Loucy (cell line): ENCODE data around the gene FREM3.

Experiments
- H2AFZ ChIP-seq: fragments of 200-600 bp; sonication (generic); 2 replicates; pipeline ENCODE4 v1.6.0; 2016; ENCODE audit warnings: antibody characterized with exemption, mild to moderate bottlenecking, low read length, moderate library complexity
- H3F3A ChIP-seq: fragments of 200-600 bp; 2 replicates; pipeline ENCODE4 v1.6.0; 2016; ENCODE audit warnings: antibody characterized with exemption, low read depth, mild to moderate bottlenecking
- H3K27me3 ChIP-seq: fragments of 200-600 bp; sonication (generic); 2 replicates; pipeline ENCODE4 v1.6.1; 2014; ENCODE audit warnings: low read length, mild to moderate bottlenecking; ENCODE audit not compliant: insufficient read depth, poor library complexity, severe bottlenecking
- H3K36me3 ChIP-seq: fragments of 200-600 bp; sonication (generic); 2 replicates; pipeline ENCODE4 v1.6.1; 2016; ENCODE audit warnings: low read length; ENCODE audit not compliant: insufficient read depth
- H3K4me1 ChIP-seq: fragments of 200-600 bp; sonication (generic); 2 replicates; pipeline ENCODE4 v1.5.1; 2014; ENCODE audit warnings: low read length, mild to moderate bottlenecking; ENCODE audit not compliant: insufficient read depth, poor library complexity, severe bottlenecking
- H3K4me2 ChIP-seq: fragments of 200-600 bp; sonication (generic); 2 replicates; pipeline ENCODE4 v1.6.0; 2014; ENCODE audit warnings: antibody characterized with exemption, low read length, low read depth, mild to moderate bottlenecking; ENCODE audit not compliant: poor library complexity, severe bottlenecking
- H3K4me3 ChIP-seq: fragments of 200-600 bp; sonication (generic); 2 replicates; pipeline ENCODE4 v1.5.1; 2014; ENCODE audit warnings: low read length, mild to moderate bottlenecking, mixed read lengths; ENCODE audit not compliant: poor library complexity, severe bottlenecking
- H3K79me2 ChIP-seq: fragments of 200-600 bp; sonication (generic); 2 replicates; pipeline ENCODE4 v1.6.1; 2014; ENCODE audit warnings: low read length; ENCODE audit not compliant: insufficient read depth
- H3K9ac ChIP-seq: fragments of 200-600 bp; sonication (generic); 2 replicates; pipeline ENCODE4 v1.6.0; 2014; ENCODE audit warnings: mild to moderate bottlenecking, low read depth, low read length, moderate library complexity; ENCODE audit not compliant: poor library complexity, severe bottlenecking
- H3K9me2 ChIP-seq: fragments of 200-600 bp; sonication (generic); replicated peaks from 2 replicates; pipeline ENCODE4 v1.6.1; 2016; ENCODE audit warnings: low read depth, low read length, mixed read lengths
- H3K9me3 ChIP-seq: fragments of 200-600 bp; sonication (generic); 2 replicates; pipeline ENCODE4 v1.6.1; 2014; ENCODE audit warnings: mild to moderate bottlenecking, antibody characterized with exemption, low read length, low read depth; ENCODE audit not compliant: insufficient read depth
- H4K20me1 ChIP-seq: fragments of 200-600 bp; sonication (generic); 2 replicates; pipeline ENCODE4 v1.6.0; 2014; ENCODE audit warnings: antibody characterized with exemption, low read length, mild to moderate bottlenecking; ENCODE audit not compliant: insufficient read depth, poor library complexity, severe bottlenecking
- CTCF ChIP-seq: fragments of 200-600 bp; sonication (generic); conservative IDR thresholded peaks from 2 replicates; pipeline ENCODE4 v1.5.1; 2014; ENCODE audit warnings: mild to moderate bottlenecking, antibody characterized with exemption, low read length
- EZH2phosphoT487 ChIP-seq: fragments of 200-600 bp; IDR thresholded peaks from 2 replicates; pipeline ENCODE4 v1.6.1; 2018; ENCODE audit warnings: antibody characterized with exemption, mild to moderate bottlenecking, moderate library complexity, borderline replicate concordance

The FREM3 gene

GRCh38 chr4:143633833-143634232 lies 66.6 kb downstream of the FREM3 start:
- H3K9me2 ChIP-seq, result no peaks in the 10 kb centered on the region
- H3K9me3 ChIP-seq, result no peaks in the 10 kb centered on the region
- H3K9ac ChIP-seq, result no peak overlapping the region
- H4K20me1 ChIP-seq, result no peaks in the 10 kb centered on the region
- H3K4me3 ChIP-seq, result no peak overlapping the region
- no peak for TF ChIP-seq CTCF
- TF ChIP-seq EZH2phosphoT487, result no peak
- no peaks in the 10 kb centered on the region for H3K4me1 ChIP-seq
- no peaks in the 10 kb centered on the region for H3K27me3 ChIP-seq
- no peaks in the 10 kb centered on the region for H3K79me2 ChIP-seq
- H3F3A ChIP-seq, result no peaks in the 10 kb centered on the region
- H3K4me2 ChIP-seq, result no peak overlapping the region
- no peaks in the 10 kb centered on the region for H3K36me3 ChIP-seq
- no peak overlapping the region for H2AFZ ChIP-seq

GRCh38 chr4:143626134-143626911 lies 74.2 kb downstream of the FREM3 start:
- no peaks in the 10 kb centered on the region for H3K9me2 ChIP-seq
- no peaks in the 10 kb centered on the region for H4K20me1 ChIP-seq
- no peaks in the 10 kb centered on the region for H3F3A ChIP-seq
- H3K4me1 ChIP-seq, result no peaks in the 10 kb centered on the region
- no peaks in the 10 kb centered on the region for H3K79me2 ChIP-seq
- no peak overlapping the region for H3K9ac ChIP-seq
- TF ChIP-seq EZH2phosphoT487, result no peak
- TF ChIP-seq CTCF, result no peak
- H3K4me2 ChIP-seq, result no peak overlapping the region
- H3K27me3 ChIP-seq, result peaks cover 32% of the 10 kb centered on the region
- H3K36me3 ChIP-seq, result no peaks in the 10 kb centered on the region
- H2AFZ ChIP-seq, result no peak overlapping the region
- H3K4me3 ChIP-seq, result no peak overlapping the region
- no peaks in the 10 kb centered on the region for H3K9me3 ChIP-seq

GRCh38 chr4:143625632-143626031 lies 74.8 kb downstream of the FREM3 start:
- Histone ChIP-seq H3K27me3 (peaks cover 39% of the 10 kb centered on the region), H3K79me2 (no peaks in the 10 kb centered on the region), H3K4me2 (no peak overlapping the region), H3K9ac (no peak overlapping the region), H4K20me1 (no peaks in the 10 kb centered on the region), H2AFZ (no peak overlapping the region), H3K9me2 (no peaks in the 10 kb centered on the region), H3K36me3 (no peaks in the 10 kb centered on the region), H3K4me1 (no peaks in the 10 kb centered on the region), H3K9me3 (no peaks in the 10 kb centered on the region), H3F3A (no peaks in the 10 kb centered on the region), H3K4me3 (no peak overlapping the region)
- TF ChIP-seq CTCF, result no peak
- no peak for TF ChIP-seq EZH2phosphoT487
